HG02981 (cell line): ENCODE measurements around the gene ETV6.

Experiments
- ATAC-seq: cut with Tn5 transposase; IDR thresholded peaks from one replicate; pipeline ENCODE4 v1.9.1; 2021; ENCODE audit warnings: mild to moderate bottlenecking, moderate library complexity; ENCODE audit not compliant: unreplicated experiment

The ETV6 gene

DNA sequence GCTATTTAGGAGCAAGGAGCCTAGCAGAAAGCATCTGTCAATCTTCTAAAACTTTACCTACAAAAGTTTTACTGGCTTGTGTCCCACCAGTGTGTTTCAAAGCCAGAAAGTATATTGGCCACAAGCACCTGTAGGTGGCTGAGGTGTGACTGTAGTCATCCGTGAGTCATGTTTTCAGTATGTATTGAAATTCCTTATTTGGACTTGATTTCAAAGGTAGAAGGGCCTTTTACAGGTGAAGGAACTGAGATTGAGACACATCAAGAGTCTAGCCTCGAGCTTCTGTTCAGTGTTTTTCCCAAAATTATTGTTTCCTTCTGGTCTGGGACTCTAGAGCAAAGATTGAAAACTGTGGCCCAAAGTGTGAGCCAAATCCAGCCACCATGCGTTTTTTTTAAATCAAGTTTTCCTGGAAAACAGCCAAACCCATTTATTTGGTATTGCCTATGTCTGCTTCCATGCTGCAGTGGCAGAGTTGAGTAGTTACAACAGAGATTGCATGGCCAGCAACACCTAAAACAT, 226.0 kb downstream of the ETV6 start:
- no peak for ATAC-seq

DNA sequence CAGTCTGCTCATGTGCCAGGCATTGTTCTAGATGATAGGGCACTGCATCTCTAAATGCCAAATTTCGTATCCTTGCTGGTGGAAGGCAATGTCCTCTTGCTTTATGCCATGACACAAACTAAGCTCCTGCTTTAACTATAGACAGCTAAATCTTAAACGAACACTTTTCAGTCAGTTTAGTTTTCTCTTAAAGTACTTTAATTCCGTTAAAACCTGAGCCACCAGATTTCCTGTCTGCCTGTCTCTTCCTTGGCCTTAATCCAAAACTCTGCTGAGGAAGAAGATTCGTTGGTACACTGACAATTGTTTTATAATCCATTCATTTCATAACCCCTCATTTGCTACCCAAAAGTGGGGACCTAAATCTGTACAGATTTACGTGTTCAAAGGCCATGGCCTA, 226.8 kb downstream of the ETV6 start:
- no peak for ATAC-seq

DNA sequence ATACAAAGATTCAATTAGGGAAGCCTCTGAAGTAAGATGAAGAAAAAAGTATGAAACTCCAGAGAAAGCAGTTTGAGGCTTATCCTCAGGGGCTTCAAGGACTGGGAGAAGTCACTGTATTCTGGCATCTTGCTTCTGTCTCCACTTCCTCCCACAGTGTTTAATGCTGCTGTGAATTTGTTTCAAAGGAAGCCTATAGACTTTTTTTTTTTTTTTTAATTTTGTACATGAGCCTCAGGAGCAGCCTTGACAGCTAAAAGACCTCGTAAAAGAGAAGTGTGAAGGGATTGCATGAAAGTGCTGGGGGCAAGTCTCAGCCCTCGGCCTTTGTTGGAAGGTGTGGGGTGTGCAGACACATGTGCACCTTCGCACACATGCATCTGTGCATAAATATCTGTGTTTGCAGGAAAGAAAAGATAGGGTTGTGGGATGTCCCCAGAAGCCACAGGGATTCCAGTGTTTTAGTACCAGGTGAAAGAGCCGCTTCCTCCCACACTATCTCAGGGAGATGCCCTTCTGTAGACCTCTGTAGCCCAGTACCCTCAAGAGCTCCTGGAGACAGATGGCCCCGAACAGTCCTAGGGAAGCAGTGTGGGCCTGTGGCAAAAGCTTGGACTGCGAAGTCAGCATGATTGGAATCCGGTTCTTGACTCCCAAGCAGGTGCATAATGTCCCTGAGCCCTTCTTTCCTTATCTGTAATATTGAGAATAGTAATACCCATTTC, 227.8 kb downstream of the ETV6 start:
- ATAC-seq: no peak

GRCh38 chr12:11877869-11878780, 228.7 kb downstream of the ETV6 start:
- ATAC-seq: no peak

GRCh38 chr12:11879306-11879705, 229.8 kb downstream of the ETV6 start:
- no peak for ATAC-seq

- ATAC-seq: no peak
Observed at GRCh38 chr12:11880381-11880780, 230.9 kb downstream of the ETV6 start.

DNA sequence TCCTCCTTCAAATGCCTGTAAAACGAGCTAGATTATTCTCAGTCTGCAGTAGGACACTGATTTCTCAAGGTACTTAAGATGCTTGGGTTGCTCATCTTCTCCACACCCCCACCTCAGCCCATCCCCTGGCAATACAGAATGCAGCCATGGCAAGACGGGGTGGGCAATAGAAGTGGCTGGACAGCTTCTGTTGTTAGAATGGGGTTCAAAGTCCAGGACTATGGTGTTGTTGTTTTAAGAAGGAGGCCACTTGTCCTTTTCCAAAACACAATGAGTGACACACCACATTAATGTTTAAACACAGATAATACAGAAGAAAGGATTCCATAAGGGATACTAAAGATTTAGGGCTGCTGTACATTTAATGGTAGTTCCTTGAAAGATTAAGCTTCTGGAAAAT, 232.4 kb downstream of the ETV6 start:
- no peak for ATAC-seq

DNA sequence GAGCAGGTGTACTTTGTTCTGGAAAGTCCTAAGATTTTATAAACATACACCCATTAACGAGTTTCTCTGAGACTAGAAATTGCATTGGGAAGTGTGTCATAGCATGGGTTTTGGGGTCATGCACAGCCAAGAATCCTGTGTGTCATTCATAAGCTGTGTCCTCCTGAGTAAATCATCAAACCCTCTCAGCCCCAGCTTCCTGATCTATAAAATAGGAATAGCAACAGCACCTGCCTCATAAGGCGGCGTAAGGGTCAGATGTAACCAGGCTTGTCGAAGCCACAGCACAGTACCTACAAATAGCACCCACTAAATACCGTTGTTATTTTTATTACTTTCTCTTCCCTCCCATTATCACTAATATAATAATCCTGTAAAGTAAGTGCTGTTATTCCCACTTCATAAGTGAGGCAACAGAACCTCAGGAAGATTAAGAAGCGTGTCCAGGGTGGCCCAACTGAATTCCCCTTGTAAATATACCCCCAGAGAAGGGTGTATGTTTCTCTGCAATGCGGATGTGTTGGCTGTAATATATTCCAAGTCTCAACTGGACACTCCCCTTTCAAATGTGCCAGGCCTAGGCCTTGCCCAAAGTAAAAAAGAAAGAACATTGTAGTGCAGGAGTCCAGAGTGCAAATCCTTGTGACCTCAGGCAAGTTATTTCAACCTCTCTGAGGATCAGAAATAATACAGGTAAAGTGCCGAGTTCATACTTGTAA, 233.0 kb downstream of the ETV6 start:
- ATAC-seq: no peak

- ATAC-seq: no peak
Observed at GRCh38 chr12:11884116-11884515, 234.6 kb downstream of the ETV6 start.

DNA sequence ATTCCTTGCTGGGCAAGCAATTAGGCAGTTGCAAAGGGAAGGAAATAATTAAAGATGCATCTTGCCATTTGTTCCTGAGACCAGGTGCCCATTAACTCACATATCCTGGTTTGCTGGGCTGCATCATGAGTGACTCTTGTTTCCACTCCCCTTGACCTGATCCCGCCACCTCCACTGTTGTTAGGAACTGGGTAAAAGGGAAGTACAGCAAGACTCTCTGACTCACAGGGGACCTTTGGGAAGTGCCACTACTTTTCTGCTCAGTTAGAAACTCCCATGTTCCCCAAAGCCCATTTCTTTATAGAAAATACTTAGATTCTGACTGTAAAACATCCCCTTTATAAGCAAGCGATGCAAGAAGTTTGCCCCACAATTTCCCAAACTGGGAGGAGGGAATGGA, 235.2 kb downstream of the ETV6 start:
- ATAC-seq: no peak

- no peak for ATAC-seq
Observed at GRCh38 chr12:11885261-11886038, 236.0 kb downstream of the ETV6 start.

DNA sequence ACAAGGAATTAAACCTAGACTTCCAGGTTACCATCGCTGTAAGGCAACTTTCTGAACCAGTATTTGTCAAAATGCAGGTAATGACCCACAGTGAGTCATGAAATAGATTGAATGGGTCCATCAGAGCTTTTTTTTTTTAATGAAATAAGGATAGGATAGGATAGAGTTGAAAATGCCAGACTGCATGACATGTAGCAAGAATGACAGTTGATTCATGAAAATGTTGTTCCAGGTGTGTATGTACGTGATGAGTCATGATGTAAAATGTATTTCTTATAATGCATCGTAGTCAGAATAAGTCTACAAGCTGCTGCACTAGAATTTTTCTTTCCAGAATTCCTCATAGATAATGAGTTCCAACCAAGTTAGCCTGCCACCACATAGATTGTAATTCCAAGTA, 236.9 kb downstream of the ETV6 start:
- ATAC-seq: no peak

GRCh38 chr12:11888029-11888428, 238.6 kb downstream of the ETV6 start:
- no peak for ATAC-seq

DNA sequence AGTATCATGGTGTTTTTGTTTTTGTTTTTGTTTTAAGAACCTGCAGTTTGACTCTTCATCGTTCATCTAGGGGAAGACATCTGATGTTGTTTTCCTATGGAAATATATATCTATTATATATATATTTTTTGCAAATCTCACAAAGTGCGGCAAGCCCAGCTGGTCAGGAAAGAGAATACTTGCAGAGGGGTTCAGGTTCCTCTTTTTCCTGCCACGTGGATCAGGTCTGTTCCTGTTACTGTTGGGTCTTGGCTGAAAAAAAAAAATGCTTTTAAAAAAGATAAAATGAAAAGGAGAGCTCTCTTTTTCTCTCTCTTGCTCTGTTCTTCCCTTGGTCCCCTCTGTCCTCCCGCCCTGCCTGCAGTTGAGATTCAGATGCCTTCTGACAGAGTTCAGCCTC, 241.9 kb downstream of the ETV6 start:
- no peak for ATAC-seq

- ATAC-seq: no peak
Observed at GRCh38 chr12:11891754-11892386, 242.4 kb downstream of the ETV6 start.

DNA sequence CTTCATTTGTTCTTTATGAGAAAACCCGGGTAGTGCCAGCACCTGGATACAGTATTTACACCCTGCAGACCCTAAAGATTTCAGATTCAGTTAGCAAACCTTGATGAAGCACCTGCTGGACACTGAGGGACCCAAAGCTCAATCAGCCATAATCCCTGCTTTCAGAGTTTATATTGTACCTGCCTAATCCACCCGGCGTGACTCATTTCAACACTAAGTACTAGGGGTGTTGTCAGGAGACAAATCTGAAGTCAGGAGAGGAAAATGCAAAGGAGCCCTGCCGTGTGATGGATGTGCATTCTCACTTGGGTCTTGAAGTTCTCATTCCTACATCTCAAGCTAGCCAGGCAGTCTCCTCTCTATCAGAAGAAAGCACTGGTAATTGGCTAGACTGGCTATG, 244.5 kb downstream of the ETV6 start:
- ATAC-seq: no peak

DNA sequence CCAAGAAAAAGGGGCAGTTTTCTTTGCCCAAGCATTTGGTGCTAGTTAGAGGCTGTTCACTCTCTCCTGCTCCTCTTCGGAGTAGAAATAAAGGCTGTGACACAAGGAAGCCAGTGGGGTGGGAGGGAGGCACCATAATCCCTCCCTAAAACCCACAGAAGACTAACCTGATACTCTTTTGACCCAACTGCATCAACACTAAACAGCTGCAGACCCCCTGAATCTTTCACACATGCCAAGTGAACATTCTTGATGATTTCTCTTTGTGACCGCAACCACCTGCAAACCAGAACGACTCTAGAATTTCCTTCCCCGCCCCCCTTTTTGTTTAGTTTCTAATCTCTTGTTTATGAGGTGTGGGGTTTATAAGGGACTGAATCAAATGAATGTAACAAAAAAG, 245.4 kb downstream of the ETV6 start:
- ATAC-seq: no peak

DNA sequence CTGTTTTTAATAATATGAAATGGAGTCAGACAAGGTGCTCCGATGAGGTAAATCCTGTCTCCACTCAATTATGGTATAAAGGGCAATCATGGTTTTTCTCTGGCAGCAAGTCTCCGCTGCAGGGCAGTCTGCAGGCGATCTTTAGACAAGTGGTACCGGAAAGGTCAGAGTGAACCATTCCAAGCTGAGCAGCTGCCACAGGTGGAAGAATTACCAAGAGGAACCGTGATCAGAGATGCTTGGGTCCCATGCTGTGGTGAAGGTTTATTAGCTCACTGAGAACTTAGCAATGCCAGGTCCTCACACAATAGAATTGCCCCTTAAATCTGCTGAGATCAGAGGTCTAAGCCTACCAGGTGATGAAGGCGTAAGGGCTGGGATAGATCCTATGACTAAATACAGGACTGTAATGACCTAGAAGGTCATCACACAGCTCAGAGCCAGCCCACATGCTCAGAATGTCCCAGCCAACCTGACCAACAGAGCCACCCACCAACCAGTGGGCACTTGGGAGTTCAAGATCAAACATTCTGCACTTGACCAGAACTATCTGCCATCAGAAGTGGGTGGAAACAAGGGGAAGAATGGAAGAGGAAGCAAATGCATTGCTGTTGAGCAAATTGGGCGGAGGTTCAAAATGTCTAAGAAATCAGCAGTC, 246.1 kb downstream of the ETV6 start:
- ATAC-seq: no peak

DNA sequence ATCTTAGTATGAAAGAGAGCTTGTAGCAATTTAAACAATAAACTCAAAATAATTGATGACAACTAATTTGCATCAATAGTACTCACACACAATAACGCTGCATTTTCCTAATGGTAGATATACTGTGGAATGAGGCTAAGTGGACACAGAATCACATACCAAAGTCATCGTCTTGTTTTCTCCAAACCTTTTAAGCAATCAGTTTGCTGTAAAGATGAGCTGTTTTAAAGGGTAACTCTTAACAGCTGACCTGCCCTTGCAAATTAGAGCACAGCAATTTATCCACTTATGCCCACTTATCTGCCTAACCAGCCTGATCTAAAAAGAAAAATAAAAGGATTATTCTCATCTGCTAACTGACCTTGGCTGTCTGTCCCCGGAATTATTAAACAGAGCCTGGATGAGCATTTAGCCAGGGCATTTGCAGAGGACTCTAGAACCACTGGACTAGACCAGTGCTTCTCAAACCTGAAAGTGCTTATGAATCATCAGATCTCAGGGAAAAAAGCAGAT, 247.0 kb downstream of the ETV6 start:
- ATAC-seq: no peak
